H1 (cell line): Measurements from ENCODE around the gene CNTROB. TPM values are rescaled to one million over a fixed set of nuclear protein-coding genes. Genes with fewer than 3 reads are reported as not detected.

Experiments used
- CTCF ChIA-PET: fragments of 300-600 bp; sonication (Branson Sonifier 250); formaldehyde crosslinking; loops from one replicate; lab custom pipeline; 2021; ENCODE audit not compliant: partially characterized antibody; lab: Charles Lee
- POLR2A ChIA-PET: fragments of 300-600 bp; sonication (Branson Sonifier 250); formaldehyde crosslinking; loops from one replicate; lab custom pipeline; 2021; ENCODE audit warnings: inconsistent platforms; ENCODE audit not compliant: partially characterized antibody; lab: Charles Lee
- DNase-seq, 2 experiments: peaks; one replicate each; pipeline versions ENCODE4 v3.0.0 to v3.0.0-alpha.2; 2010 to 2022; ENCODE audit warnings: low spot score in 2 of 2, low read depth in 1 of 2, mixed read lengths in 1 of 2
- FAIRE-seq: peaks from 2 replicates; lab custom pipeline; 2011; peaks lifted over from hg19 to GRCh38; lab: Jason Lieb, UNC
- H2AFZ ChIP-seq: 2 replicates; pipeline ENCODE4 v1.8.1; 2012; ENCODE audit warnings: low read length, inconsistent platforms
- H2AK5ac ChIP-seq: 2 replicates; pipeline ENCODE4 v1.6.1; 2013; ENCODE audit warnings: low read depth, low read length
- H2BK120ac ChIP-seq: replicated peaks from 2 replicates; pipeline ENCODE3; 2013; ENCODE audit warnings: low read depth, low read length, inconsistent platforms
- H2BK12ac ChIP-seq: 2 replicates; pipeline ENCODE4 v1.6.1; 2013; ENCODE audit warnings: low read depth, low read length
- H2BK15ac ChIP-seq: 2 replicates; pipeline ENCODE4 v1.6.1; 2013; ENCODE audit warnings: low read length
- H2BK20ac ChIP-seq: 2 replicates; pipeline ENCODE4 v1.6.1; 2013; ENCODE audit warnings: low read length
- H2BK5ac ChIP-seq: 2 replicates; pipeline ENCODE4 v1.6.1; 2013; ENCODE audit warnings: low read depth, low read length
- H3K14ac ChIP-seq: 2 replicates; pipeline ENCODE4 v1.6.1; 2013; ENCODE audit warnings: inconsistent platforms; ENCODE audit not compliant: insufficient read length
- H3K18ac ChIP-seq: 2 replicates; pipeline ENCODE4 v1.6.1; 2013; ENCODE audit warnings: low read length; ENCODE audit errors: extremely low read depth
- H3K23ac ChIP-seq: 2 replicates; pipeline ENCODE4 v1.6.1; 2013; ENCODE audit warnings: inconsistent platforms; ENCODE audit not compliant: insufficient read length
- H3K23me2 ChIP-seq: 2 replicates; pipeline ENCODE4 v1.6.1; 2013; ENCODE audit warnings: low read depth, low read length
- H3K27ac ChIP-seq: 2 replicates; pipeline ENCODE4 v1.6.1; 2011; ENCODE audit warnings: low read depth, low read length, inconsistent platforms
- H3K27me3 ChIP-seq, 4 experiments: replicated peaks in 1 of 4; 1 replicate in 1 of 4; 2 replicates in 3 of 4; pipeline versions ENCODE4 v1.6.1 to v1.8.1; 2011 to 2013; ENCODE audit warnings: low read length in 3 of 4, mild to moderate bottlenecking in 3 of 4, inconsistent platforms in 2 of 4, mixed read lengths in 2 of 4, moderate library complexity in 1 of 4; ENCODE audit not compliant: control insufficient read depth in 3 of 4, insufficient read depth in 3 of 4; ENCODE audit errors: extremely low read depth in 1 of 4
- H3K36me3 ChIP-seq, 4 experiments: 2 replicates each; pipeline versions ENCODE4 v1.6.1 to v1.8.1; 2011 to 2013; ENCODE audit warnings: mild to moderate bottlenecking in 4 of 4, low read length in 3 of 4, moderate library complexity in 2 of 4, control low read depth in 1 of 4, inconsistent platforms in 1 of 4; ENCODE audit not compliant: insufficient read depth in 4 of 4, control insufficient read depth in 2 of 4
- H3K4ac ChIP-seq: replicated peaks from 2 replicates; pipeline ENCODE3; 2013; ENCODE audit warnings: low read length, low read depth, mixed read lengths, inconsistent platforms; ENCODE audit not compliant: insufficient read length
- H3K4me1 ChIP-seq, 4 experiments: replicated peaks in 1 of 4; 1 replicate in 1 of 4; 2 replicates in 3 of 4; pipeline versions ENCODE4 v1.6.1 to v1.8.1; 2011 to 2013; ENCODE audit warnings: low read length in 3 of 4, inconsistent platforms in 2 of 4, mixed read lengths in 1 of 4; ENCODE audit not compliant: insufficient read depth in 4 of 4, control insufficient read depth in 3 of 4
- H3K4me2 ChIP-seq, 2 experiments: 2 replicates each; pipeline versions ENCODE4 v1.6.1 to v1.8.1; 2011 to 2013; ENCODE audit warnings: low read depth in 2 of 2, low read length in 2 of 2, control low read depth in 1 of 2, inconsistent platforms in 1 of 2, mild to moderate bottlenecking in 1 of 2; ENCODE audit not compliant: insufficient read depth in 1 of 2
- H3K4me3 ChIP-seq, 4 experiments: fragments of 200-600, 300-600 bp in 1 of 4; sonication (generic), shearing (Covaris generic), sonication (Bioruptor Twin) in 1 of 4; 2 replicates each; pipeline versions ENCODE4 v1.5.1 to v1.8.1; 2011 to 2016; ENCODE audit warnings: low read length in 4 of 4, low read depth in 3 of 4, control low read depth in 2 of 4, inconsistent platforms in 2 of 4, mild to moderate bottlenecking in 2 of 4, mixed read lengths in 1 of 4, moderate library complexity in 1 of 4; ENCODE audit not compliant: insufficient read depth in 2 of 4; ENCODE audit errors: extremely low read depth in 1 of 4
- H3K56ac ChIP-seq: replicated peaks from 2 replicates; pipeline ENCODE3; 2013; ENCODE audit warnings: low read depth, mild to moderate bottlenecking, mixed read lengths, low read length, inconsistent platforms; ENCODE audit not compliant: insufficient read length
- H3K79me1 ChIP-seq: 2 replicates; pipeline ENCODE4 v1.6.1; 2013; ENCODE audit warnings: low read depth, low read length, control low read depth
- H3K79me2 ChIP-seq, 2 experiments: 2 replicates each; pipeline versions ENCODE4 v1.6.1 to v1.8.1; 2012 to 2013; ENCODE audit warnings: low read length in 2 of 2, mild to moderate bottlenecking in 2 of 2, inconsistent platforms in 1 of 2; ENCODE audit not compliant: insufficient read depth in 2 of 2, control insufficient read depth in 1 of 2
- H3K9ac ChIP-seq, 4 experiments: replicated peaks in 1 of 4; 1 replicate in 1 of 4; 2 replicates in 3 of 4; pipeline versions ENCODE4 v1.6.1 to v1.8.1; 2011 to 2013; ENCODE audit warnings: low read depth in 3 of 4, low read length in 3 of 4, control low read depth in 2 of 4, mild to moderate bottlenecking in 2 of 4, moderate library complexity in 2 of 4, inconsistent platforms in 1 of 4; ENCODE audit errors: extremely low read depth in 1 of 4
- H3K9me3 ChIP-seq, 2 experiments: 2 replicates each; pipeline versions ENCODE4 v1.6.1 to v1.8.1; 2012 to 2013; ENCODE audit warnings: mild to moderate bottlenecking in 2 of 2, moderate library complexity in 2 of 2, control low read depth in 1 of 2, inconsistent platforms in 1 of 2, low read depth in 1 of 2, low read length in 1 of 2, mixed read lengths in 1 of 2; ENCODE audit not compliant: insufficient read depth in 2 of 2
- H4K20me1 ChIP-seq, 2 experiments: replicated peaks in 1 of 2; 2 replicates each; pipeline versions ENCODE3 to v1.8.1; 2011 to 2013; ENCODE audit warnings: inconsistent platforms in 2 of 2, low read length in 2 of 2, mild to moderate bottlenecking in 1 of 2; ENCODE audit not compliant: insufficient read depth in 2 of 2, control insufficient read depth in 1 of 2
- H4K5ac ChIP-seq: 2 replicates; pipeline ENCODE4 v1.6.1; 2013; ENCODE audit warnings: low read length, low read depth, mixed read lengths, inconsistent platforms; ENCODE audit not compliant: insufficient read length
- H4K8ac ChIP-seq: 2 replicates; pipeline ENCODE4 v1.8.0; 2013; ENCODE audit warnings: mild to moderate bottlenecking, moderate library complexity, low read length, inconsistent platforms; ENCODE audit not compliant: insufficient read depth; ENCODE audit errors: extremely low read depth
- H4K91ac ChIP-seq: replicated peaks from 2 replicates; pipeline ENCODE3; 2013; ENCODE audit warnings: low read length, mixed read lengths, inconsistent platforms; ENCODE audit not compliant: insufficient read length
- EGR1 ChIP-seq: IDR thresholded peaks from 2 replicates; pipeline ENCODE4 v1.6.1; 2011; ENCODE audit warnings: low read depth, low read length, borderline replicate concordance
- FOSL1 ChIP-seq: IDR thresholded peaks from 2 replicates; pipeline ENCODE4 v1.6.1; 2011; ENCODE audit warnings: mild to moderate bottlenecking, low read depth, low read length, moderate library complexity; ENCODE audit not compliant: insufficient read depth
- HDAC2 ChIP-seq, 2 experiments: fragments of 300-600 bp in 1 of 2; sonication (generic) in 1 of 2; IDR thresholded peaks; 2 replicates each; pipeline ENCODE4 v1.6.1; 2011 to 2012; ENCODE audit warnings: low read depth in 2 of 2, low read length in 2 of 2, mild to moderate bottlenecking in 2 of 2, moderate library complexity in 2 of 2, borderline replicate concordance in 1 of 2, inconsistent platforms in 1 of 2
- JUND ChIP-seq: IDR thresholded peaks from 2 replicates; pipeline ENCODE4 v1.6.1; 2011; ENCODE audit warnings: mild to moderate bottlenecking, improper control_type of control experiment, low read length
- KDM1A ChIP-seq: fragments of 200-600, 300-600 bp; sonication (generic); IDR thresholded peaks from 2 replicates; pipeline ENCODE4 v1.7.1; 2016; ENCODE audit warnings: mild to moderate bottlenecking, low read length, borderline replicate concordance
- KDM5A ChIP-seq: fragments of 200-600 bp; IDR thresholded peaks from 2 replicates; pipeline ENCODE4 v1.7.1; 2012; ENCODE audit warnings: mild to moderate bottlenecking, low read length, inconsistent platforms, mixed read lengths
- SIN3A ChIP-seq, 2 experiments: IDR thresholded peaks in 1 of 2; conservative IDR thresholded peaks in 1 of 2; 2 replicates each; pipeline ENCODE4 v1.6.1; 2011 to 2012; ENCODE audit warnings: low read length in 2 of 2, improper control_type of control experiment in 1 of 2, low read depth in 1 of 2, mild to moderate bottlenecking in 1 of 2
- WGBS, 2 experiments: shearing (Covaris generic) in 1 of 2; methylation state at CpG; one replicate each; pipeline versions ENCODE4 v1.1.6 to v1.1.7; 2013 to 2015; ENCODE audit warnings: low lambda C conversion rate in 2 of 2, mixed read lengths in 2 of 2, inconsistent platforms in 1 of 2, low coverage in 1 of 2, missing lambda C conversion rate in 1 of 2; ENCODE audit not compliant: insufficient replicate concordance in 2 of 2, insufficient coverage in 1 of 2, insufficient read length in 1 of 2; ENCODE audit errors: extremely low coverage in 1 of 2, missing lambda C conversion rate in 1 of 2; 5-methylcytosine and 5-hydroxymethylcytosine counted together
- polyA plus RNA-seq, 7 experiments: library from polyadenylated mRNA; depleted of rRNA in 3 of 7; stranded (reverse) in 5 of 7; unstranded in 2 of 7; fragments of >200 nt in 5 of 7; fragments of 200-250 nt in 2 of 7; gene quantifications; 1 replicate in 5 of 7; 2 replicates in 1 of 7; 4 replicates in 1 of 7; pipeline versions ENCODE4 v1.2.1 to v1.2.3, GENCODE V29; 2011 to 2013; ENCODE audit warnings: missing spikeins in 2 of 7, mixed read lengths in 2 of 7
- total RNA-seq: library from RNA; stranded (reverse); fragmentation: NEBNext Ultra II Directional; extraction: Animal tissue kit (Norgen Biotek cat#: 25700); gene quantifications from 2 replicates; pipeline ENCODE4 v1.2.1, GENCODE V29; 2021
- TF ChIP-seq, protein P1 (sequence below): IDR thresholded peaks from 2 replicates; pipeline ENCODE4 v1.6.1; 2012; ENCODE audit warnings: low read length, inconsistent platforms
- TF ChIP-seq, protein P2 (sequence below): IDR thresholded peaks from 2 replicates; pipeline ENCODE4 v1.6.1; 2012; ENCODE audit warnings: inconsistent platforms

CNTROB gene
- total and polyA plus RNA-seq, 2 of the 8 experiments (the other 6 are each of a cell fraction or from before 2014, with no cell fraction given) = 20.5 to 31.9 TPM

DNA sequence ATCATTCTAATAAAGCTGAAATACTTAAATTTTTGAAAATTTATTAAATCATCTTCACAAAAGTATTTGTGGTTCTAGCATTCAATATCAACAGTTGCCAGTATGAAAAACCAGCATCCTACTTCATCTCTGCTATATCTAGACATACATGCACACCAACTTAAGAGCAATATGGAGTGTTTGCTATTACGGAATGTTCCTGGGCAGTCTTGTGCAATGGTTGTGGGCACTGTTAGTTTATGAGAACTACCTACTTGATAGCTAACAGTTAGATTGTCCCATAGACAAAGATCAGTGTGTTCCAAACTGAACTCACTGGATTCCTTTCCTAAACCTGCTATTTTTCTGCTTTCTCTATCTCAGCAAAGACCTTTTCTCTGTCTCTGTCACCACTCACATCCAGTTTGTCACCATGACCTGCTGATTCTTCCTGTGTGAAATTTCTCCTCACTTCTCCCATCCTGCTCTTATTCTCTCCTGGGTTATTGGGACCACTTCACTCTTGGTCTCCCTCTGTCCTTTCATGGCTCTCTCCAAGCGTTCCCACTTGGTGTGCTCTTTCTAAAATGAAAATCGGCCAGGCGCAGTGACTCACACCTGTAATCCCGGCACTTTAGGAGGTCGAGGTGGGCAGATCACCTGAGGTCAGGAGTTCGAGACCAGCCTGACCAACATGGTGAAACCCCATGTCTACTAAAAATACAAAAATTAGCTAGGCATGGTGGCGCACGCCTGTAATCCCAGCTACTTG lies 27.7 kb downstream of the CNTROB start:
- ChIA-PET POLR2A (interaction anchor here (0.6 kb wide), 1 partner anchor 274 kb away, joined by 3 read pairs; no protein-coding TSS in a partner anchor), CTCF (interaction anchor here (0.7 kb wide), 1 partner anchor 1504 kb away, joined by 3 read pairs; no protein-coding TSS in a partner anchor)
- Histone ChIP-seq H3K4me1 (no peaks in the 10 kb centered on the region), H2BK120ac (no peak overlapping the region), H3K4me2 (no peak overlapping the region), H4K5ac (no peak overlapping the region), H3K23me2 (no peaks in the 10 kb centered on the region), H3K4me3 (no peak overlapping the region), H3K79me2 (no peaks in the 10 kb centered on the region), H2BK5ac (no peak overlapping the region), H3K27me3 (no peaks in the 10 kb centered on the region; a peak in 3 of 7 replicates), H2BK20ac (no peak overlapping the region), H3K14ac (no peak overlapping the region), H4K91ac (no peak overlapping the region), H2AK5ac (no peak overlapping the region), H3K4ac (no peak overlapping the region), H3K23ac (no peak overlapping the region), H3K36me3 (no peaks in the 10 kb centered on the region), H3K9me3 (no peaks in the 10 kb centered on the region), H2BK15ac (no peak overlapping the region), H4K8ac (no peak overlapping the region), H3K79me1 (no peaks in the 10 kb centered on the region), H3K18ac (no peak overlapping the region), H2BK12ac (no peak overlapping the region), H3K27ac (no peak overlapping the region), H4K20me1 (no peaks in the 10 kb centered on the region), H3K9ac (no peak overlapping the region), H3K56ac (no peak overlapping the region), H2AFZ (no peak overlapping the region)
- no peak for DNase-seq
- FAIRE-seq = no peak
- WGBS, 2 experiments = 92% methylated on average over 9 of the region's 9 CpGs; no CpG with 5 or more reads in 1 of the 2 experiments
- no peak for TF ChIP-seq SIN3A (conservative IDR thresholded peaks at IDR 0.05 in 1 of 2, IDR thresholded peaks at IDR 0.05 in 1 of 2; ENCODE audit: low read depth in 1 of 2, low read length in 2 of 2)
- TF ChIP-seq, protein P1, sequence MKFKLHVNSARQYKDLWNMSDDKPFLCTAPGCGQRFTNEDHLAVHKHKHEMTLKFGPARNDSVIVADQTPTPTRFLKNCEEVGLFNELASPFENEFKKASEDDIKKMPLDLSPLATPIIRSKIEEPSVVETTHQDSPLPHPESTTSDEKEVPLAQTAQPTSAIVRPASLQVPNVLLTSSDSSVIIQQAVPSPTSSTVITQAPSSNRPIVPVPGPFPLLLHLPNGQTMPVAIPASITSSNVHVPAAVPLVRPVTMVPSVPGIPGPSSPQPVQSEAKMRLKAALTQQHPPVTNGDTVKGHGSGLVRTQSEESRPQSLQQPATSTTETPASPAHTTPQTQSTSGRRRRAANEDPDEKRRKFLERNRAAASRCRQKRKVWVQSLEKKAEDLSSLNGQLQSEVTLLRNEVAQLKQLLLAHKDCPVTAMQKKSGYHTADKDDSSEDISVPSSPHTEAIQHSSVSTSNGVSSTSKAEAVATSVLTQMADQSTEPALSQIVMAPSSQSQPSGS = no peak
- no peak for TF ChIP-seq FOSL1
- no peak for TF ChIP-seq HDAC2 (IDR thresholded peaks at IDR 0.05; ENCODE audit: borderline replicate concordance in 1 of 2, low read depth in 2 of 2, low read length in 2 of 2)
- no peak for TF ChIP-seq KDM1A
- TF ChIP-seq JUND = no peak
- TF ChIP-seq KDM5A = no peak
- no peak for TF ChIP-seq EGR1
- TF ChIP-seq, protein P2, sequence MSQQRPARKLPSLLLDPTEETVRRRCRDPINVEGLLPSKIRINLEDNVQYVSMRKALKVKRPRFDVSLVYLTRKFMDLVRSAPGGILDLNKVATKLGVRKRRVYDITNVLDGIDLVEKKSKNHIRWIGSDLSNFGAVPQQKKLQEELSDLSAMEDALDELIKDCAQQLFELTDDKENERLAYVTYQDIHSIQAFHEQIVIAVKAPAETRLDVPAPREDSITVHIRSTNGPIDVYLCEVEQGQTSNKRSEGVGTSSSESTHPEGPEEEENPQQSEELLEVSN = no peak
